Common myeloid progenitor, CD34-positive (primary cell): Measurements from ENCODE around the gene METTL25B.
"Not testable (repeated sequence)": the region's sequence is repeated elsewhere in the genome, so short reads cannot be mapped to it uniquely, and the experiment has no call there.

Experiments used
- CTCF ChIA-PET: fragments of 350-600 bp; sonication (Branson Sonifier 250); formaldehyde crosslinking; loops from one replicate; lab custom pipeline; 2021; ENCODE audit warnings: antibody characterized with exemption; lab: Charles Lee
- POLR2A ChIA-PET: fragments of 350-600 bp; sonication (Branson Sonifier 250); formaldehyde crosslinking; loops from one replicate; lab custom pipeline; 2021; ENCODE audit warnings: antibody characterized with exemption; lab: Charles Lee
- DNase-seq, 3 donors: peaks; one replicate each; pipeline versions ENCODE4 v3.0.0 to v3.0.0-alpha.2; 2013
- H3K27ac ChIP-seq, 2 experiments: 1 replicate in 1 of 2; 2 replicates in 1 of 2; pipeline ENCODE4 v1.7.0; 2013; ENCODE audit warnings: inconsistent platforms in 2 of 2, low read length in 2 of 2, mild to moderate bottlenecking in 2 of 2, low read depth in 1 of 2, moderate library complexity in 1 of 2; ENCODE audit not compliant: severe bottlenecking in 2 of 2, insufficient read depth in 1 of 2, poor library complexity in 1 of 2
- H3K27me3 ChIP-seq, 5 experiments: replicated peaks in 2 of 5; 1 replicate in 3 of 5; 2 replicates in 2 of 5; pipeline versions ENCODE4 v1.6.1 to v1.7.0; 2013; ENCODE audit warnings: low read length in 4 of 5, mild to moderate bottlenecking in 2 of 5, moderate library complexity in 2 of 5, inconsistent platforms in 1 of 5; ENCODE audit not compliant: insufficient read depth in 5 of 5, control insufficient read depth in 4 of 5
- H3K36me3 ChIP-seq, 4 experiments: 1 replicate in 2 of 4; 2 replicates in 2 of 4; pipeline versions ENCODE4 v1.6.1 to v1.7.0; 2013; ENCODE audit warnings: low read length in 3 of 4, control low read depth in 1 of 4, mild to moderate bottlenecking in 1 of 4; ENCODE audit not compliant: control insufficient read depth in 4 of 4, insufficient read depth in 4 of 4
- H3K4me1 ChIP-seq, 4 experiments: 1 replicate in 3 of 4; 2 replicates in 1 of 4; pipeline versions ENCODE4 v1.6.1 to v1.7.1; 2013; ENCODE audit warnings: low read length in 3 of 4, mild to moderate bottlenecking in 3 of 4, control low read depth in 1 of 4, inconsistent platforms in 1 of 4, moderate library complexity in 1 of 4; ENCODE audit not compliant: control insufficient read depth in 4 of 4, insufficient read depth in 4 of 4; ENCODE audit errors: control extremely low read depth in 1 of 4
- H3K4me3 ChIP-seq, 7 experiments: 1 replicate in 4 of 7; 2 replicates in 3 of 7; pipeline versions ENCODE4 v1.5.1 to v1.7.0; 2013; ENCODE audit warnings: mild to moderate bottlenecking in 7 of 7, low read length in 6 of 7, moderate library complexity in 6 of 7, inconsistent platforms in 2 of 7, low read depth in 2 of 7, control low read depth in 1 of 7; ENCODE audit not compliant: insufficient read depth in 4 of 7, control insufficient read depth in 1 of 7; ENCODE audit errors: extremely low read depth in 1 of 7
- H3K9me3 ChIP-seq, 5 experiments: 1 replicate in 4 of 5; 2 replicates in 1 of 5; pipeline versions ENCODE4 v1.6.1 to v1.7.1; 2013; ENCODE audit warnings: low read length in 4 of 5, mild to moderate bottlenecking in 2 of 5, inconsistent platforms in 1 of 5, low read depth in 1 of 5, moderate library complexity in 1 of 5; ENCODE audit not compliant: control insufficient read depth in 4 of 5, insufficient read depth in 2 of 5; ENCODE audit errors: control extremely low read depth in 1 of 5
- WGBS: methylation state at CpG from one replicate; pipeline ENCODE4 v1.1.5; 2013; ENCODE audit not compliant: insufficient coverage; 5-methylcytosine and 5-hydroxymethylcytosine counted together

Gene METTL25B

GRCh38 chr1:156755527-156755950, 27.3 kb downstream of the METTL25B start:
- Histone ChIP-seq H3K4me3 (no peak overlapping the region), H3K4me1 (peaks cover 5 to 21% (median 16%) of the 10 kb centered on the region in 4 experiments), H3K36me3 (peaks cover 0 to 4% (median 1%) of the 10 kb centered on the region in 4 experiments), H3K27me3 (no peaks in the 10 kb centered on the region), H3K9me3 (no peaks in the 10 kb centered on the region), H3K27ac (peak overlapping the region in 1 of 2 experiments; percentile 27)
- CTCF ChIA-PET, result interaction anchor here (1.1 to 2.5 kb wide), 5 partner anchors 10 to 49 kb away, joined by 3 to 13 read pairs (median 4); partner anchors contain the start of gene CRABP2
- DNase-seq, result no peak
- POLR2A ChIA-PET, result no interaction called here
- WGBS, result no CpG with 5 or more reads among the region's 5 CpGs

- POLR2A ChIA-PET, result no interaction called here
- no peak for DNase-seq
- Histone ChIP-seq H3K4me3 (no peak overlapping the region), H3K36me3 (peaks cover 0 to 4% (median 1%) of the 10 kb centered on the region in 4 experiments), H3K27me3 (no peaks in the 10 kb centered on the region), H3K27ac (no peak overlapping the region), H3K9me3 (no peaks in the 10 kb centered on the region), H3K4me1 (peaks cover 5 to 19% (median 16%) of the 10 kb centered on the region in 4 experiments)
- WGBS, result no CpG with 5 or more reads among the region's 1 CpG
- CTCF ChIA-PET, result interaction anchor here (0.8 to 2.5 kb wide), 8 partner anchors 11 to 172 kb away, joined by 3 to 13 read pairs (median 4); partner anchors contain the start of genes CRABP2 and PRCC
Measured at GRCh38 chr1:156756355-156756754, 28.1 kb downstream of the METTL25B start.

- H3K4me1 ChIP-seq, result peaks cover 2 to 13% (median 11%) of the 10 kb centered on the region in 4 experiments
- H3K4me3 ChIP-seq, POLR2A ChIA-PET, H3K27ac ChIP-seq, H3K9me3 ChIP-seq, H3K27me3 ChIP-seq, DNase-seq, H3K36me3 ChIP-seq: not testable (repeated sequence)
- CTCF ChIA-PET, result interaction anchor here (0.7 to 2.5 kb wide), 4 partner anchors 14 to 68 kb away, joined by 3 to 13 read pairs (median 8); no protein-coding TSS in a partner anchor
- 91% methylated on average over 5 of the region's 10 CpGs for WGBS
Measured at GRCh38 chr1:156757572-156758253, 29.4 kb downstream of the METTL25B start.

GRCh38 chr1:156760092-156760795, 32.0 kb downstream of the METTL25B start:
- ChIA-PET CTCF (interaction anchor here (1.5 to 2.0 kb wide), 2 partner anchors 10 to 34 kb away, joined by 3 to 8 read pairs; no protein-coding TSS in a partner anchor), POLR2A (no interaction called here)
- Histone ChIP-seq H3K4me1 (peaks cover 0 to 6% (median 3%) of the 10 kb centered on the region in 4 experiments), H3K27me3 (no peaks in the 10 kb centered on the region), H3K27ac (no peak overlapping the region), H3K36me3 (no peaks in the 10 kb centered on the region), H3K4me3 (no peak overlapping the region), H3K9me3 (no peaks in the 10 kb centered on the region)
- DNase-seq, result no peak
- WGBS, result 81% methylated on average over 4 of the region's 6 CpGs

- no peaks in the 10 kb centered on the region for H3K27me3 ChIP-seq
- no peaks in the 10 kb centered on the region for H3K9me3 ChIP-seq
- H3K27ac ChIP-seq, result no peak overlapping the region
- H3K4me1 ChIP-seq, result peaks cover 0 to 3% (median under 1%) of the 10 kb centered on the region in 4 experiments
- POLR2A ChIA-PET, result no interaction called here
- H3K36me3 ChIP-seq, result no peaks in the 10 kb centered on the region
- 100% methylated on average over 2 of the region's 4 CpGs for WGBS
- CTCF ChIA-PET, result interaction anchor here (1.5 to 2.0 kb wide), 2 partner anchors 10 to 35 kb away, joined by 3 to 8 read pairs; no protein-coding TSS in a partner anchor
- no peak for DNase-seq
- no peak overlapping the region for H3K4me3 ChIP-seq
Measured at GRCh38 chr1:156760796-156761104, 32.5 kb downstream of the METTL25B start.

GRCh38 chr1:156765136-156765535, 36.9 kb downstream of the METTL25B start:
- H3K9me3 ChIP-seq, H3K27me3 ChIP-seq, H3K4me3 ChIP-seq, POLR2A ChIA-PET, H3K36me3 ChIP-seq, DNase-seq, H3K27ac ChIP-seq: not testable (repeated sequence)
- peaks cover 12 to 28% (median 22%) of the 10 kb centered on the region in 4 experiments for H3K4me1 ChIP-seq
- CTCF ChIA-PET, result interaction anchor here (1.5 kb wide), 1 partner anchor 14 kb away, joined by 5 read pairs; the partner anchor contains the start of gene HDGF
- WGBS, result 97% methylated on average over 6 of the region's 15 CpGs
